Measurements from ENCODE around the gene AKR1E2.

Gene AKR1E2

DNA sequence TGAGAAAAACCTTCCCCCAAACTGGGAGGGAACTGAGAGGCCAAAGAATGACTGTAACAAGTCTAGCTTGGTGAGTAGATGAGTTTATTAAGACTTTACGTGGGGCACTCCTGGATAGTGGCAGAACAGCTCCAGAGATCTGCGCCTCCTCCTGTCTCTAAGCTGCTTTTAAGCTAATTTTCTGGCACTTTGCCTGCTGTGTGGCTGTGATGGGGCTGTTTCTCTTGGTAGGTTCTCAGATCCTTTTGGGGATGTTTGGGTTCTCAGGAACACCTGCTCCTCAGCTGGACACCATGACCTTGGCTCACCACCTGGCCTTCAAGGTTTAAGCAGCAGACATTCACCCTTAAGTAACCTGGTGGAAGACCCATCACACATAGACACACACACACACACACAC lies 68.3 kb downstream of the AKR1E2 start:
- no peak for DNase-seq (ENCODE audit: low read depth in 2 of 2)

Measured in stimulated activated CD8-positive, alpha-beta memory T cell treated with anti-CD3 and anti-CD28 coated beads, Interleukin-7, amount 100 ng/mL, for 4 hours (primary cell).